ENCODE results near the gene LDLRAD4.

The LDLRAD4 gene

GRCh38 chr18:13206301-13206700 is 12.3 kb upstream of the LDLRAD4 start:
- POLR2A ChIA-PET: no interaction called here
- CTCF ChIA-PET: no interaction called here
- DNase-seq (ENCODE audit: extremely low spot score): no peak
- TF ChIP-seq LEF1 (IDR thresholded peaks at IDR 0.05; ENCODE audit: borderline replicate concordance) (no peak), ELF4 (IDR thresholded peaks at IDR 0.05) (no peak), SP1 (IDR thresholded peaks at IDR 0.05) (no peak), HDGF (IDR thresholded peaks at IDR 0.05; ENCODE audit: borderline replicate concordance) (no peak)

GRCh38 chr18:13207294-13207693 is 11.3 kb upstream of the LDLRAD4 start:
- no peak for DNase-seq (ENCODE audit: extremely low spot score)
- TF ChIP-seq NFRKB (IDR thresholded peaks at IDR 0.05) (no peak), ARNT (IDR thresholded peaks at IDR 0.05) (no peak), HDGF (IDR thresholded peaks at IDR 0.05; ENCODE audit: borderline replicate concordance) (no peak), PKNOX1 (IDR thresholded peaks at IDR 0.05) (no peak)
- ChIA-PET CTCF (interaction anchor here (0.6 kb wide), 1 partner anchor 323 kb away, joined by 4 read pairs; no protein-coding TSS in a partner anchor), POLR2A (no interaction called here)

- TF ChIP-seq NFRKB (IDR thresholded peaks at IDR 0.05) (no peak), HDGF (IDR thresholded peaks at IDR 0.05; ENCODE audit: borderline replicate concordance) (no peak), CTBP1 (IDR thresholded peaks at IDR 0.05; ENCODE audit: borderline replicate concordance) (no peak), ARNT (IDR thresholded peaks at IDR 0.05) (no peak), BHLHE40 (IDR thresholded peaks at IDR 0.05; ENCODE audit: borderline replicate concordance) (no peak), LEF1 (IDR thresholded peaks at IDR 0.05; ENCODE audit: borderline replicate concordance) (no peak), TARDBP (IDR thresholded peaks at IDR 0.05) (no peak), SP1 (IDR thresholded peaks at IDR 0.05) (no peak), ZNF384 (IDR thresholded peaks at IDR 0.05) (no peak), PKNOX1 (IDR thresholded peaks at IDR 0.05) (no peak), L3MBTL2 (conservative IDR thresholded peaks at IDR 0.05) (no peak), FOXA1 (IDR thresholded peaks at IDR 0.05) (no peak), ELF4 (IDR thresholded peaks at IDR 0.05) (no peak)
- CTCF ChIA-PET: no interaction called here
- no peak for DNase-seq (ENCODE audit: extremely low spot score)
- POLR2A ChIA-PET: no interaction called here
Observed at GRCh38 chr18:13211534-13211933, 7.0 kb upstream of the LDLRAD4 start.

- no peak for DNase-seq (ENCODE audit: extremely low spot score)
- ChIA-PET CTCF (no interaction called here), POLR2A (no interaction called here)
- TF ChIP-seq NFRKB (IDR thresholded peaks at IDR 0.05) (no peak), FOXK2 (IDR thresholded peaks at IDR 0.05) (no peak), ELF4 (IDR thresholded peaks at IDR 0.05) (no peak), CTBP1 (IDR thresholded peaks at IDR 0.05; ENCODE audit: borderline replicate concordance) (no peak), PKNOX1 (IDR thresholded peaks at IDR 0.05) (no peak), LEF1 (IDR thresholded peaks at IDR 0.05; ENCODE audit: borderline replicate concordance) (no peak), ARNT (IDR thresholded peaks at IDR 0.05) (no peak), TARDBP (IDR thresholded peaks at IDR 0.05) (no peak), BHLHE40 (IDR thresholded peaks at IDR 0.05; ENCODE audit: borderline replicate concordance) (no peak), SUZ12 (IDR thresholded peaks at IDR 0.05) (no peak), L3MBTL2 (conservative IDR thresholded peaks at IDR 0.05) (no peak), FOXM1 (IDR thresholded peaks at IDR 0.05; ENCODE audit: borderline replicate concordance) (no peak), SP1 (IDR thresholded peaks at IDR 0.05) (no peak), ZNF384 (IDR thresholded peaks at IDR 0.05) (no peak)
Observed at GRCh38 chr18:13213036-13213795, 5.3 kb upstream of the LDLRAD4 start.

GRCh38 chr18:13214609-13215008 is 4.0 kb upstream of the LDLRAD4 start:
- no peak for DNase-seq (ENCODE audit: extremely low spot score)
- CTCF ChIA-PET: no interaction called here
- TF ChIP-seq L3MBTL2 (conservative IDR thresholded peaks at IDR 0.05) (no peak), FOXM1 (IDR thresholded peaks at IDR 0.05; ENCODE audit: borderline replicate concordance) (no peak), ELF4 (IDR thresholded peaks at IDR 0.05) (no peak), SUZ12 (IDR thresholded peaks at IDR 0.05) (no peak), TARDBP (IDR thresholded peaks at IDR 0.05) (no peak), BHLHE40 (IDR thresholded peaks at IDR 0.05; ENCODE audit: borderline replicate concordance) (no peak), CTBP1 (IDR thresholded peaks at IDR 0.05; ENCODE audit: borderline replicate concordance) (no peak), HDGF (IDR thresholded peaks at IDR 0.05; ENCODE audit: borderline replicate concordance) (no peak), PKNOX1 (IDR thresholded peaks at IDR 0.05) (no peak), ARNT (IDR thresholded peaks at IDR 0.05) (no peak), LEF1 (IDR thresholded peaks at IDR 0.05; ENCODE audit: borderline replicate concordance) (no peak), SP1 (IDR thresholded peaks at IDR 0.05) (no peak), FOXK2 (IDR thresholded peaks at IDR 0.05) (no peak), ZNF384 (IDR thresholded peaks at IDR 0.05) (no peak), FOXA1 (IDR thresholded peaks at IDR 0.05) (no peak), NFRKB (IDR thresholded peaks at IDR 0.05) (no peak)
- POLR2A ChIA-PET: no interaction called here

Data from HEK293T (cell line).